ENCODE measurements around the gene MKNK2. TPM values are rescaled to one million over a fixed set of nuclear protein-coding genes. Genes with fewer than 3 reads are reported as not detected.
"Not testable (repeated sequence)": the region's sequence is repeated elsewhere in the genome, so short reads cannot be mapped to it uniquely, and the experiment has no call there.

Gene MKNK2
- total and polyA plus RNA-seq, 2 donors (not counting 3 experiments of a cell fraction or from before 2014, with no cell fraction given) = 65.1 to 86.1 TPM

- H3K9me1 ChIP-seq (replicated peaks; ENCODE audit: control insufficient read depth, extremely low read depth, insufficient read depth, low read length); H3K9ac ChIP-seq (replicated peaks; ENCODE audit: extremely low read depth, insufficient read depth, low read length); dilution Hi-C loops (cut with MboI; ENCODE audit: extremely low pct_ligation_motif_present, low sequenced_read_pairs); H2AFZ ChIP-seq (ENCODE audit: low read depth, low read length); intact Hi-C loops (cut with micrococcal nuclease); H3K27ac ChIP-seq (ENCODE audit: insufficient read depth, low read depth, low read length); DNase-seq (ENCODE audit: low read depth, low spot score); H4K20me1 ChIP-seq (replicated peaks; ENCODE audit: control insufficient read depth, extremely low read depth, insufficient read depth, low read length); H3K4me2 ChIP-seq (ENCODE audit: insufficient read depth, low read length); H3K9me3 ChIP-seq (replicated peaks; ENCODE audit: control insufficient read depth, insufficient read depth, low read length); H3K4me3 ChIP-seq (replicated peaks in 1 of 3; ENCODE audit: insufficient read depth in 1 of 3, low read depth in 1 of 3, low read length in 3 of 3); CTCF ChIA-PET; BruUV-seq (replicated peaks); FAIRE-seq; H3K36me3 ChIP-seq (ENCODE audit: control insufficient read depth in 2 of 2, extremely low read depth in 1 of 2, insufficient read depth in 2 of 2, low read length in 2 of 2); H3K27me3 ChIP-seq (ENCODE audit: control insufficient read depth in 2 of 2, insufficient read depth in 2 of 2, low read length in 2 of 2): not testable (repeated sequence)
- peaks cover 36% of the 10 kb centered on the region for H3K4me1 ChIP-seq (ENCODE audit: control insufficient read depth, extremely low read depth, insufficient read depth, low read length)
- peaks cover 56% of the 10 kb centered on the region for H3K79me2 ChIP-seq (ENCODE audit: control insufficient read depth, insufficient read depth, low read length)
- POLR2A ChIA-PET = interaction anchor here (0.7 kb wide), 1 partner anchor 91 kb away, joined by 3 read pairs; no protein-coding TSS in a partner anchor
These were observed 41.0 kb upstream of the MKNK2 start for GRCh38 chr19:2091926-2092525.

GRCh38 chr19:2089727-2090053 is 38.6 kb upstream of the MKNK2 start:
- BruUV-seq (replicated peaks) = no TSS peak

More at GRCh38 chr19:2089727-2090053, 38.6 kb upstream of the MKNK2 start:
- no peaks in the 10 kb centered on the region for H3K27me3 ChIP-seq (ENCODE audit: control insufficient read depth in 2 of 2, insufficient read depth in 2 of 2, low read length in 2 of 2)
- intact Hi-C loops (cut with micrococcal nuclease) (no loop called here), dilution Hi-C loops (cut with MboI; ENCODE audit: extremely low pct_ligation_motif_present, low sequenced_read_pairs) (no loop called here)
- FAIRE-seq (peak; percentile 55), DNase-seq (ENCODE audit: low read depth, low spot score) (no peak)
- H3K27ac ChIP-seq (ENCODE audit: insufficient read depth, low read depth, low read length) = peak overlapping the region; percentile 53
- H3K79me2 ChIP-seq (ENCODE audit: control insufficient read depth, insufficient read depth, low read length) = peaks cover 45% of the 10 kb centered on the region
- ChIA-PET POLR2A (no interaction called here), CTCF (interaction anchor here (0.9 to 1.5 kb wide), 3 partner anchors 20 to 71 kb away, joined by 3 to 4 read pairs (median 3); no protein-coding TSS in a partner anchor)
- no peaks in the 10 kb centered on the region for H4K20me1 ChIP-seq (replicated peaks; ENCODE audit: control insufficient read depth, extremely low read depth, insufficient read depth, low read length)
- no peaks in the 10 kb centered on the region for H3K9me1 ChIP-seq (replicated peaks; ENCODE audit: control insufficient read depth, extremely low read depth, insufficient read depth, low read length)
- H3K4me3 ChIP-seq (replicated peaks in 1 of 3; ENCODE audit: insufficient read depth in 1 of 3, low read depth in 1 of 3, low read length in 3 of 3) = no peak overlapping the region
- no peak overlapping the region for H2AFZ ChIP-seq (ENCODE audit: low read depth, low read length)
- H3K36me3 ChIP-seq (ENCODE audit: control insufficient read depth in 2 of 2, extremely low read depth in 1 of 2, insufficient read depth in 2 of 2, low read length in 2 of 2) = no peaks in the 10 kb centered on the region
- peaks cover 42% of the 10 kb centered on the region for H3K4me1 ChIP-seq (ENCODE audit: control insufficient read depth, extremely low read depth, insufficient read depth, low read length)
- TF ChIP-seq POLR2AphosphoS5 (IDR thresholded peaks at IDR 0.05; ENCODE audit: insufficient read depth, low read depth, low read length) (no peak), POLR2A (IDR thresholded peaks at IDR 0.05; ENCODE audit: low read depth, low read length) (no peak), JUN (IDR thresholded peaks at IDR 0.05; ENCODE audit: borderline replicate concordance, insufficient read depth, insufficient read length, low read depth) (no peak), EZH2 (IDR thresholded peaks at IDR 0.05; ENCODE audit: borderline replicate concordance, low read depth, low read length, severe bottlenecking) (no peak), FOS (IDR thresholded peaks at IDR 0.05; ENCODE audit: borderline replicate concordance, insufficient read depth, low read length) (no peak), MAX (IDR thresholded peaks at IDR 0.05; ENCODE audit: insufficient read depth, insufficient read length) (no peak), MYC (IDR thresholded peaks at IDR 0.05; ENCODE audit: low read depth, low read length) (no peak), GATA2 (IDR thresholded peaks at IDR 0.05; ENCODE audit: insufficient read depth, insufficient read length, low read depth, low read length) (no peak)
- TF ChIP-seq, protein P1, sequence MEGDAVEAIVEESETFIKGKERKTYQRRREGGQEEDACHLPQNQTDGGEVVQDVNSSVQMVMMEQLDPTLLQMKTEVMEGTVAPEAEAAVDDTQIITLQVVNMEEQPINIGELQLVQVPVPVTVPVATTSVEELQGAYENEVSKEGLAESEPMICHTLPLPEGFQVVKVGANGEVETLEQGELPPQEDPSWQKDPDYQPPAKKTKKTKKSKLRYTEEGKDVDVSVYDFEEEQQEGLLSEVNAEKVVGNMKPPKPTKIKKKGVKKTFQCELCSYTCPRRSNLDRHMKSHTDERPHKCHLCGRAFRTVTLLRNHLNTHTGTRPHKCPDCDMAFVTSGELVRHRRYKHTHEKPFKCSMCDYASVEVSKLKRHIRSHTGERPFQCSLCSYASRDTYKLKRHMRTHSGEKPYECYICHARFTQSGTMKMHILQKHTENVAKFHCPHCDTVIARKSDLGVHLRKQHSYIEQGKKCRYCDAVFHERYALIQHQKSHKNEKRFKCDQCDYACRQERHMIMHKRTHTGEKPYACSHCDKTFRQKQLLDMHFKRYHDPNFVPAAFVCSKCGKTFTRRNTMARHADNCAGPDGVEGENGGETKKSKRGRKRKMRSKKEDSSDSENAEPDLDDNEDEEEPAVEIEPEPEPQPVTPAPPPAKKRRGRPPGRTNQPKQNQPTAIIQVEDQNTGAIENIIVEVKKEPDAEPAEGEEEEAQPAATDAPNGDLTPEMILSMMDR (IDR thresholded peaks at IDR 0.05; ENCODE audit: extremely low read depth in 1 of 2, insufficient read depth in 1 of 2, low read depth in 1 of 2, low read length in 2 of 2) = no peak
- no peak overlapping the region for H3K9ac ChIP-seq (replicated peaks; ENCODE audit: extremely low read depth, insufficient read depth, low read length)
- no peak overlapping the region for H3K4me2 ChIP-seq (ENCODE audit: insufficient read depth, low read length)
- H3K9me3 ChIP-seq (replicated peaks; ENCODE audit: control insufficient read depth, insufficient read depth, low read length) = no peaks in the 10 kb centered on the region

All from endothelial cell of umbilical vein (primary cell).